Smooth muscle cell (in vitro differentiated cells): Measurements from ENCODE around the gene SLC45A3. TPM values are rescaled to one million over a fixed set of nuclear protein-coding genes. Genes with fewer than 3 reads are reported as not detected.

Experiments used
- DNase-seq: peaks from one replicate; lab custom pipeline; 2025; ENCODE audit not compliant: unreplicated experiment; lab: John Stamatoyannopoulos, UW
- H2AFZ ChIP-seq: fragments of 200-600 bp; sonication (generic); 2 replicates; pipeline ENCODE4 v1.6.0; 2016; ENCODE audit warnings: antibody characterized with exemption, low read depth, mild to moderate bottlenecking
- H3F3A ChIP-seq: fragments of 200-600 bp; sonication (generic); 2 replicates; pipeline ENCODE4 v1.6.0; 2017; ENCODE audit warnings: antibody characterized with exemption, low read depth
- H3K27ac ChIP-seq: fragments of 200-600 bp; sonication (generic); 2 replicates; pipeline ENCODE4 v1.5.1; 2016; ENCODE audit warnings: low read depth, mild to moderate bottlenecking
- H3K27me3 ChIP-seq: fragments of 200-600 bp; sonication (generic); 2 replicates; pipeline ENCODE4 v1.6.1; 2016; ENCODE audit warnings: low read depth, mild to moderate bottlenecking
- H3K36me3 ChIP-seq: fragments of 200-600 bp; sonication (generic); 2 replicates; pipeline ENCODE4 v1.5.1; 2016; ENCODE audit warnings: low read depth
- H3K4me1 ChIP-seq: fragments of 200-600 bp; sonication (generic); 2 replicates; pipeline ENCODE4 v1.5.1; 2016; ENCODE audit warnings: low read depth
- H3K4me2 ChIP-seq: fragments of 200-600 bp; sonication (generic); 2 replicates; pipeline ENCODE4 v1.6.0; 2016; ENCODE audit warnings: mild to moderate bottlenecking
- H3K4me3 ChIP-seq: fragments of 200-600 bp; sonication (generic); 2 replicates; pipeline ENCODE4 v1.5.1; 2016; ENCODE audit warnings: mild to moderate bottlenecking
- H3K79me2 ChIP-seq: fragments of 200-600 bp; sonication (generic); 2 replicates; pipeline ENCODE4 v1.6.0; 2016; ENCODE audit warnings: low read depth, mild to moderate bottlenecking
- H3K9ac ChIP-seq: fragments of 200-600 bp; sonication (generic); 2 replicates; pipeline ENCODE4 v1.6.0; 2016; ENCODE audit warnings: low read depth
- H3K9me3 ChIP-seq: fragments of 200-600 bp; sonication (generic); replicated peaks from 2 replicates; pipeline ENCODE4 v1.5.1; 2016; ENCODE audit warnings: low read depth
- H4K20me1 ChIP-seq: fragments of 200-600 bp; sonication (generic); 2 replicates; pipeline ENCODE4 v1.6.0; 2016; ENCODE audit warnings: low read depth
- WGBS: methylation state at CpG from one replicate; pipeline ENCODE4 v1.1.7; 2016; ENCODE audit warnings: low lambda C conversion rate; 5-methylcytosine and 5-hydroxymethylcytosine counted together
- polyA plus RNA-seq: library from polyadenylated mRNA; unstranded; fragments of >200 nt; fragmentation: Nextera tagmentation; extraction: Ambion mirVana; gene quantifications from 2 replicates; pipeline ENCODE4 v1.2.1, GENCODE V29; 2016
- total RNA-seq: library from RNA; depleted of rRNA; stranded (reverse); fragments of >200 nt; gene quantifications from 2 replicates; pipeline ENCODE4 v1.2.3, GENCODE V29; 2014
- TF ChIP-seq, protein P1 (sequence below): fragments of 200-600 bp; sonication (generic); IDR thresholded peaks from 2 replicates; pipeline ENCODE4 v1.5.1; 2017; ENCODE audit warnings: borderline replicate concordance, mild to moderate bottlenecking, antibody characterized with exemption; ENCODE audit not compliant: insufficient read depth, poor library complexity, severe bottlenecking

The SLC45A3 gene
- total and polyA plus RNA-seq, 2 experiments from 2014 or later, result 3.1 to 4.9 TPM

DNA sequence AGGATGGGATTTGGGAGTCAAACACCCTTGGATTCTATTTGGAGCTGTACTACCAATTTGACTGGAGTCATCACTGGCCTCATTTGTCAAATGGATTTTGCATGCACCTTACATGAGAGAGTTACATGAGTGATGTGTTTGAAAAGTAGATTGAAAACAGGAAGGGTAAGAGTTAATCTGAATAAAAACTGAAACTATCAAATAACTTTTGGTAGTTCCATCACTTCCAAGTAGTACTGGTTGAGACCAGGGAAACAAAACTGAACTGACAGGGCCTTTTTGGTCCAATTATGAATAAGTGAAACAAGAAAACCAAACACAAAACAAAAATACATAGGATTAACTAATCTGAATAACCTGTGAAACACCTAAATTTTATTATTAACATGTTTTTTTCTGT lies 39.5 kb upstream of the SLC45A3 start:
- H3K27me3 ChIP-seq, result no peaks in the 10 kb centered on the region
- H3K4me2 ChIP-seq, result no peak overlapping the region
- no peak overlapping the region for H3K4me3 ChIP-seq
- H3F3A ChIP-seq, result peaks cover 13% of the 10 kb centered on the region
- peaks cover 43% of the 10 kb centered on the region for H3K36me3 ChIP-seq
- H3K9me3 ChIP-seq, result no peaks in the 10 kb centered on the region
- no peak for DNase-seq
- no peak overlapping the region for H3K9ac ChIP-seq
- H4K20me1 ChIP-seq, result peaks cover 48% of the 10 kb centered on the region
- peaks cover 10% of the 10 kb centered on the region for H3K79me2 ChIP-seq
- no peak overlapping the region for H3K27ac ChIP-seq
- H3K4me1 ChIP-seq, result no peaks in the 10 kb centered on the region
- no peak overlapping the region for H2AFZ ChIP-seq
- TF ChIP-seq, protein P1, sequence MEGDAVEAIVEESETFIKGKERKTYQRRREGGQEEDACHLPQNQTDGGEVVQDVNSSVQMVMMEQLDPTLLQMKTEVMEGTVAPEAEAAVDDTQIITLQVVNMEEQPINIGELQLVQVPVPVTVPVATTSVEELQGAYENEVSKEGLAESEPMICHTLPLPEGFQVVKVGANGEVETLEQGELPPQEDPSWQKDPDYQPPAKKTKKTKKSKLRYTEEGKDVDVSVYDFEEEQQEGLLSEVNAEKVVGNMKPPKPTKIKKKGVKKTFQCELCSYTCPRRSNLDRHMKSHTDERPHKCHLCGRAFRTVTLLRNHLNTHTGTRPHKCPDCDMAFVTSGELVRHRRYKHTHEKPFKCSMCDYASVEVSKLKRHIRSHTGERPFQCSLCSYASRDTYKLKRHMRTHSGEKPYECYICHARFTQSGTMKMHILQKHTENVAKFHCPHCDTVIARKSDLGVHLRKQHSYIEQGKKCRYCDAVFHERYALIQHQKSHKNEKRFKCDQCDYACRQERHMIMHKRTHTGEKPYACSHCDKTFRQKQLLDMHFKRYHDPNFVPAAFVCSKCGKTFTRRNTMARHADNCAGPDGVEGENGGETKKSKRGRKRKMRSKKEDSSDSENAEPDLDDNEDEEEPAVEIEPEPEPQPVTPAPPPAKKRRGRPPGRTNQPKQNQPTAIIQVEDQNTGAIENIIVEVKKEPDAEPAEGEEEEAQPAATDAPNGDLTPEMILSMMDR, result no peak

DNA sequence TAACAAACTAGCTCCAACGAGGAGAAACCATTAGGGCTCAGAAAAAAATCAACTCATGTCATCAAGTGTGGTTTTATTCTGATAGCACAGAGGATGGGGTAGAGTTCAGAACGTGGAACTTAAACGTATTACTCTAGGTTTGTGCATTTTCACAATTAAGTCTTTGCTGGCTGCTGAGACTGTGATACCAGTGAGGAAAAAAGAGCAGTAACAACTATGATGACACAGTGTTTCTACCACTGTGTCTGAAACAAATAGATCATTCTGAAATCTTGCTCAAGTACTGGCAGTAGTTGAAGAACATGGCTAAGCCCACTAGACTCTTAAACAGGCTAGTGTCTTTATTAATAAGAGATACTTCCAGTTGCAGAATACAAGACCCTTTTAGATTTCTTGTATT lies 38.7 kb upstream of the SLC45A3 start:
- H3K4me1 ChIP-seq, result no peaks in the 10 kb centered on the region
- peaks cover 43% of the 10 kb centered on the region for H3K36me3 ChIP-seq
- H3K79me2 ChIP-seq, result peaks cover 3% of the 10 kb centered on the region
- no peak overlapping the region for H3K4me3 ChIP-seq
- H3K27me3 ChIP-seq, result no peaks in the 10 kb centered on the region
- H3K9me3 ChIP-seq, result no peaks in the 10 kb centered on the region
- WGBS, result 96% methylated on average over 3 of the region's 3 CpGs
- no peak overlapping the region for H3K4me2 ChIP-seq
- H3K9ac ChIP-seq, result no peak overlapping the region
- H2AFZ ChIP-seq, result no peak overlapping the region
- TF ChIP-seq, protein P1, result no peak
- H3K27ac ChIP-seq, result no peak overlapping the region
- no peak for DNase-seq
- H3F3A ChIP-seq, result peaks cover 14% of the 10 kb centered on the region
- peaks cover 43% of the 10 kb centered on the region for H4K20me1 ChIP-seq

DNA sequence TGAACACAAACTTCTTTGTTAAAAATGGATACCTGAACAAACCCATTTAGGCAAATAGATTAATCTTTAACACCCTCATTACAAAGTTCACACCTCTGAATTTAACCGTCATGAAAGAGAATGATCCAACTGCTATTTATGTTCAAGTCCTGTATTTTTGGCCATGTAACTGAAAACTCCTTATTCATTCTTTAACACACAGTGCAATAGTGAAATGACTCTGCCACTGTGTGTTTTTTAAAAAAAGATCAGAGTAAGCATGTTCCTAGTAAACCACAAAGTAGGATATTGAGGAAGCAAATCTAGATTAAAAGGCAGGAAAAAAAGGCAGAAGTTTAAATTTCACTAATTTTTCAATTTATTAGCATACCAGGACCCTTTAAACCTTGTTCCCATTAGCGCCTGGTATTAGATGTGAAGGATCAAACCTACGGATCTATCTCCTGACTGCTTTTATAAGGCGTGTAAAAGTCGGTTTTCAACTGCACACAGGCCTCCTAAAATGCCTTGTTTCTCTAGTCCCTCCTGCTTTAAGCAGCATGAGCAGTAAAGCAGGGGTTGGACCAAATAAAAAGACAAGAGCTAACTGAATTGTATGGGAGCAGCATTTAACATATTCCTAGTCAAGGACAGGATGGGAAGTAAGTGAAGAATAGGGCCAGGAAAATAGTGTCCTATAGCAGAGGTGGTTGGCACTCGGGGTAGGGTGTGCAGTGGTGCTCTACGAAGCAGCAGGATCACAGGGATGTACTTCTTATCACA lies 36.2 kb upstream of the SLC45A3 start:
- peaks cover 14% of the 10 kb centered on the region for H3F3A ChIP-seq
- 90% methylated on average over 7 of the region's 7 CpGs for WGBS
- no peak overlapping the region for H2AFZ ChIP-seq
- H3K9ac ChIP-seq, result no peak overlapping the region
- H3K4me2 ChIP-seq, result no peak overlapping the region
- no peaks in the 10 kb centered on the region for H3K79me2 ChIP-seq
- no peaks in the 10 kb centered on the region for H3K4me1 ChIP-seq
- peaks cover 41% of the 10 kb centered on the region for H3K36me3 ChIP-seq
- DNase-seq, result no peak
- no peaks in the 10 kb centered on the region for H3K27me3 ChIP-seq
- H3K9me3 ChIP-seq, result no peaks in the 10 kb centered on the region
- H4K20me1 ChIP-seq, result peaks cover 42% of the 10 kb centered on the region
- H3K4me3 ChIP-seq, result no peak overlapping the region
- TF ChIP-seq, protein P1, result no peak
- no peak overlapping the region for H3K27ac ChIP-seq

DNA sequence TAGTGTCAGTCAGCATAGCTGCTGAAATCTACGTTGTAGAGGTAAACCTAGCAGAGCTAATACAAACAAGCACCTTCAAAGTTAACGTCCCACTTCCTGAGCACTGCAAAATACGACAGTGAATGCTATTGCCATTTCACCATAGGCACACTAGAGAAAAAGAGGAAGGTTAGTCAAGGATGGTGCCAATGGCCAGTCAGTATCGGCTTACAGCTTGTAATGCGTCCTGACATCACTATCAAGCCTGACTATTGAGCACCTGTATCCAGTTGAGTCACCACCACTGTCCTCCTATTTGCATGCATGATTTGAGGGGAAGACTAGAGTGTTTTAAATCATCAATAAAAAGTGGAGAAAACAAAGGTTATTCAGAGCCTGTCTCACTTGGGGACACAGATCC lies 35.3 kb upstream of the SLC45A3 start:
- no peak overlapping the region for H3K4me2 ChIP-seq
- no peaks in the 10 kb centered on the region for H3K4me1 ChIP-seq
- peaks cover 33% of the 10 kb centered on the region for H3K36me3 ChIP-seq
- H3K27me3 ChIP-seq, result no peaks in the 10 kb centered on the region
- H3K9ac ChIP-seq, result no peak overlapping the region
- H3K27ac ChIP-seq, result no peak overlapping the region
- H2AFZ ChIP-seq, result no peak overlapping the region
- no peak for DNase-seq
- peaks cover 35% of the 10 kb centered on the region for H4K20me1 ChIP-seq
- H3K9me3 ChIP-seq, result no peaks in the 10 kb centered on the region
- peaks cover 14% of the 10 kb centered on the region for H3F3A ChIP-seq
- no peak overlapping the region for H3K4me3 ChIP-seq
- H3K79me2 ChIP-seq, result no peaks in the 10 kb centered on the region
- TF ChIP-seq, protein P1, result no peak
- 93% methylated on average over 5 of the region's 5 CpGs for WGBS
